HEK293T (cell line): ENCODE results near the gene ACY1.

Experiments
- ARNT ChIP-seq: fragments of 450-650 bp; IDR thresholded peaks from 2 replicates; pipeline ENCODE4 v1.6.1; 2017; ENCODE audit warnings: mild to moderate bottlenecking
- ELF4 ChIP-seq: fragments of 450-650 bp; IDR thresholded peaks from 2 replicates; pipeline ENCODE4 v1.6.1; 2017; ENCODE audit warnings: antibody characterized with exemption
- FOXA1 ChIP-seq: fragments of 450-650 bp; IDR thresholded peaks from 2 replicates; pipeline ENCODE4 v1.6.1; 2016; ENCODE audit warnings: mild to moderate bottlenecking
- FOXK2 ChIP-seq: fragments of 450-650 bp; IDR thresholded peaks from 2 replicates; pipeline ENCODE4 v1.6.1; 2016; ENCODE audit warnings: mild to moderate bottlenecking
- FOXM1 ChIP-seq: fragments of 450-650 bp; IDR thresholded peaks from 2 replicates; pipeline ENCODE4 v1.6.1; 2017; ENCODE audit warnings: mild to moderate bottlenecking, borderline replicate concordance
- HDGF ChIP-seq: fragments of 450-650 bp; IDR thresholded peaks from 2 replicates; pipeline ENCODE4 v1.6.1; 2017; ENCODE audit warnings: antibody characterized with exemption, borderline replicate concordance
- L3MBTL2 ChIP-seq: fragments of 450-650 bp; conservative IDR thresholded peaks from 2 replicates; pipeline ENCODE4 v1.6.1; 2016; ENCODE audit warnings: mild to moderate bottlenecking
- PKNOX1 ChIP-seq: fragments of 450-650 bp; IDR thresholded peaks from 2 replicates; pipeline ENCODE4 v1.6.1; 2016
- SP1 ChIP-seq: fragments of 450-650 bp; IDR thresholded peaks from 2 replicates; pipeline ENCODE4 v1.6.1; 2017
- TARDBP ChIP-seq: fragments of 450-650 bp; IDR thresholded peaks from 2 replicates; pipeline ENCODE4 v1.6.1; 2016

GRCh38 chr3:51941463-51941797 lies 41.9 kb upstream of the ACY1 start:
- TF ChIP-seq TARDBP (no peak), HDGF (no peak), L3MBTL2 (no peak), FOXM1 (no peak), SP1 (no peak), ELF4 (no peak), ARNT (no peak), FOXA1 (no peak), PKNOX1 (no peak), FOXK2 (no peak)
